ENCODE results near the gene NIPBL.

GRCh38 chr5:36832274-36832673 lies 44.3 kb upstream of the NIPBL start:
- TF ChIP-seq CTCF (IDR thresholded peaks at IDR 0.05) (no peak), POLR2A (IDR thresholded peaks at IDR 0.05) (no peak), POLR2AphosphoS5 (IDR thresholded peaks at IDR 0.05) (no peak)
